Keratinocyte (primary cell): ENCODE results near the gene NOTCH1. TPM values are rescaled to one million over a fixed set of nuclear protein-coding genes. Genes with fewer than 3 reads are reported as not detected.

Experiments used
- DNase-seq: peaks from one replicate; pipeline ENCODE4 v3.0.0-alpha.2; 2011; ENCODE audit warnings: low read depth, missing footprints, low spot score
- FAIRE-seq: peaks from 2 replicates; lab custom pipeline; 2011; peaks lifted over from hg19 to GRCh38; lab: Jason Lieb, UNC
- H2AFZ ChIP-seq: 2 replicates; pipeline ENCODE4 v1.6.0; 2012; ENCODE audit warnings: low read length, control low read depth, inconsistent platforms; ENCODE audit not compliant: control insufficient read depth
- H3K27ac ChIP-seq: 2 replicates; pipeline ENCODE4 v1.5.1; 2011; ENCODE audit warnings: low read length; ENCODE audit not compliant: control insufficient read depth, insufficient read depth
- H3K27me3 ChIP-seq: 3 replicates; pipeline ENCODE4 v1.6.0; 2011; ENCODE audit warnings: low read length; ENCODE audit not compliant: control insufficient read depth, insufficient read depth; ENCODE audit errors: extremely low read depth
- H3K36me3 ChIP-seq, 2 experiments: 2 replicates in 1 of 2; 3 replicates in 1 of 2; pipeline ENCODE4 v1.5.1; 2011; ENCODE audit warnings: low read length in 2 of 2, mild to moderate bottlenecking in 1 of 2; ENCODE audit not compliant: control insufficient read depth in 2 of 2, insufficient read depth in 2 of 2; ENCODE audit errors: extremely low read depth in 1 of 2
- H3K4me1 ChIP-seq: 3 replicates; pipeline ENCODE4 v1.5.1; 2011; ENCODE audit warnings: low read length; ENCODE audit not compliant: control insufficient read depth, insufficient read depth; ENCODE audit errors: extremely low read depth
- H3K4me2 ChIP-seq: 3 replicates; pipeline ENCODE4 v1.6.0; 2011; ENCODE audit warnings: low read depth, low read length; ENCODE audit not compliant: control insufficient read depth, insufficient read depth; ENCODE audit errors: extremely low read depth
- H3K4me3 ChIP-seq, 3 experiments: fragments of 200-600 bp in 1 of 3; sonication (generic) in 1 of 3; 2 replicates in 2 of 3; 3 replicates in 1 of 3; pipeline ENCODE4 v1.5.1; 2011 to 2016; ENCODE audit warnings: low read length in 3 of 3, mild to moderate bottlenecking in 3 of 3, control low read depth in 2 of 3, inconsistent platforms in 1 of 3, low read depth in 1 of 3, mixed read lengths in 1 of 3, mixed run types in 1 of 3, moderate library complexity in 1 of 3; ENCODE audit not compliant: control insufficient read depth in 2 of 3, insufficient read depth in 2 of 3; ENCODE audit errors: extremely low read depth in 1 of 3
- H3K79me2 ChIP-seq: 2 replicates; pipeline ENCODE4 v1.6.0; 2012; ENCODE audit warnings: low read length; ENCODE audit not compliant: control insufficient read depth, insufficient read depth
- H3K9ac ChIP-seq: 3 replicates; pipeline ENCODE4 v1.6.0; 2011; ENCODE audit warnings: low read length; ENCODE audit not compliant: control insufficient read depth, insufficient read depth; ENCODE audit errors: extremely low read depth
- H3K9me1 ChIP-seq: 3 replicates; pipeline ENCODE4 v1.6.0; 2011; ENCODE audit warnings: low read length; ENCODE audit not compliant: control insufficient read depth, insufficient read depth; ENCODE audit errors: extremely low read depth
- H3K9me3 ChIP-seq: 2 replicates; pipeline ENCODE4 v1.5.1; 2012; ENCODE audit warnings: low read depth, low read length; ENCODE audit not compliant: control insufficient read depth
- H4K20me1 ChIP-seq: 3 replicates; pipeline ENCODE4 v1.6.0; 2011; ENCODE audit warnings: low read length; ENCODE audit not compliant: control insufficient read depth, insufficient read depth; ENCODE audit errors: extremely low read depth
- EZH2 ChIP-seq: IDR thresholded peaks from one replicate; pipeline ENCODE4 v1.6.1; 2012; ENCODE audit warnings: inconsistent platforms, mild to moderate bottlenecking, low read length, moderate library complexity
- dilution Hi-C: fragments of 300-500 bp; cut with MboI; formaldehyde crosslinking; loops from one replicate; pipeline ENCODE4 v1.7.0; 2020; ENCODE audit warnings: low sequenced_read_pairs; ENCODE audit not compliant: extremely low pct_ligation_motif_present
- polyA plus RNA-seq, 5 experiments: library from polyadenylated mRNA; depleted of rRNA in 3 of 5; stranded (reverse) in 3 of 5; stranded (forward) in 1 of 5; unstranded in 1 of 5; fragments of >200 nt; gene quantifications; 1 replicate in 1 of 5; 2 replicates in 3 of 5; 3 replicates in 1 of 5; pipeline versions ENCODE4 v1.2.1 to v1.2.3, GENCODE V29; 2011 to 2012; ENCODE audit warnings: missing spikeins in 2 of 5, low read depth in 1 of 5, low replicate concordance in 1 of 5
- TF ChIP-seq, protein P1 (sequence below), 3 experiments: IDR thresholded peaks in 1 of 3; conservative IDR thresholded peaks in 1 of 3; optimal IDR thresholded peaks in 1 of 3; 2 replicates in 2 of 3; 3 replicates in 1 of 3; pipeline versions ENCODE3 to v1.5.1; 2011; ENCODE audit warnings: low read length in 3 of 3, mild to moderate bottlenecking in 3 of 3, moderate library complexity in 2 of 3, control low read depth in 1 of 3, inconsistent platforms in 1 of 3; ENCODE audit not compliant: insufficient read depth in 2 of 3; ENCODE audit errors: extremely low read depth in 1 of 3

Gene NOTCH1
- polyA plus RNA-seq, 1 donor (not counting 4 experiments of a cell fraction or from before 2014, with no cell fraction given): 6.1 TPM

DNA sequence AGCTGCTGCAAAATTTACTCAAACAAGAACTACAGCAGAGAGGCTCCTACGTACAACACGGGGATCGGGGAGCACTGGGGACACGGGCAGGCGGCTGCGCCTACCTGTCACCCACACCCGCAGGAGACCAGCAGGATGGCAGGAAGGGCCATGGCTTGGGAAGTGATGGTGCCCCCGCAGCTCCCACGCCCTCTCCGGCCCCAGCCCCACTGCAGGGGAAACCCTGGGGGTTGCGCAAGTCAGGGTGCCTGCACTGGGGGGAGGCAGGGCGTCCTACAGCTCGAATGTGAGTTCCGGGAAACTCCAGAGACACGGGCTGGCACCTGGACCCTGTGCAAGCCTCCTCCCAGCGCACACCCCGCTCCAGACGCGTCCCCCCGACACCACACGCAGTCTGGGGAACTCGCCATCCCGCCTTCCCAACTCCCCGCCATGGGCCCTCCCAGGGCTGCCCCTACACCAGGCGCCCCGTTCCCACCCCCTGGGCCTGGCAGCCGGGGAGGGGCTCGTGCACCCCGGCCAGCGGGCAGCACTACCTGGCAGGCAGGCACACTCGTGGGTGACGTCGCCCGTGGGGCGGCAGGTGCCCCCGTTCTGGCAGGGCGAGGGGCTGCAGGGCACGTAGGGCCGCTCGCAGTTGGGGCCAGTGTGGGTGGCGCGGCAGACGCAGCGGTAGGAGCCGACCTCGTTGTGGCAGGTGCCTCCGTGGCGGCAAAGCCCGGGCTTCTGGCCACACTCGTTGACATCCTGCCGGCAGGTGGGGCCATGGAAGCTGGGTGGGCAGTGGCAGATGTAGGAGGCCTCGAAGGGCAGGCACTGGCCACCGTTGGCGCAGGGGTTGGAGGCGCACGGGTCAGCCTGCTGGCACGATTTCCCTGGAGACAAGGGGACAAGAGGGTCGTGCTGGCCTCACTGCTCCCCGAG, 23.3 kb downstream of the NOTCH1 start:
- TF ChIP-seq, protein P1, sequence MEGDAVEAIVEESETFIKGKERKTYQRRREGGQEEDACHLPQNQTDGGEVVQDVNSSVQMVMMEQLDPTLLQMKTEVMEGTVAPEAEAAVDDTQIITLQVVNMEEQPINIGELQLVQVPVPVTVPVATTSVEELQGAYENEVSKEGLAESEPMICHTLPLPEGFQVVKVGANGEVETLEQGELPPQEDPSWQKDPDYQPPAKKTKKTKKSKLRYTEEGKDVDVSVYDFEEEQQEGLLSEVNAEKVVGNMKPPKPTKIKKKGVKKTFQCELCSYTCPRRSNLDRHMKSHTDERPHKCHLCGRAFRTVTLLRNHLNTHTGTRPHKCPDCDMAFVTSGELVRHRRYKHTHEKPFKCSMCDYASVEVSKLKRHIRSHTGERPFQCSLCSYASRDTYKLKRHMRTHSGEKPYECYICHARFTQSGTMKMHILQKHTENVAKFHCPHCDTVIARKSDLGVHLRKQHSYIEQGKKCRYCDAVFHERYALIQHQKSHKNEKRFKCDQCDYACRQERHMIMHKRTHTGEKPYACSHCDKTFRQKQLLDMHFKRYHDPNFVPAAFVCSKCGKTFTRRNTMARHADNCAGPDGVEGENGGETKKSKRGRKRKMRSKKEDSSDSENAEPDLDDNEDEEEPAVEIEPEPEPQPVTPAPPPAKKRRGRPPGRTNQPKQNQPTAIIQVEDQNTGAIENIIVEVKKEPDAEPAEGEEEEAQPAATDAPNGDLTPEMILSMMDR (optimal IDR thresholded peaks at IDR 0.05 in 1 of 3, IDR thresholded peaks at IDR 0.05 in 1 of 3, conservative IDR thresholded peaks at IDR 0.05 in 1 of 3; ENCODE audit: extremely low read depth in 1 of 3, insufficient read depth in 2 of 3, low read length in 3 of 3): no peak
- no peak for TF ChIP-seq EZH2
- Histone ChIP-seq H3K36me3 (peaks cover 44 to 48% of the 10 kb centered on the region in 2 experiments), H2AFZ (no peak overlapping the region), H4K20me1 (peaks cover 15% of the 10 kb centered on the region), H3K9me1 (no peaks in the 10 kb centered on the region), H3K9me3 (no peaks in the 10 kb centered on the region), H3K4me1 (no peaks in the 10 kb centered on the region), H3K79me2 (peaks cover 81% of the 10 kb centered on the region), H3K4me2 (no peak overlapping the region), H3K27ac (no peak overlapping the region), H3K27me3 (no peaks in the 10 kb centered on the region), H3K4me3 (no peak overlapping the region), H3K9ac (no peak overlapping the region)
- dilution Hi-C loops: no loop called here
- FAIRE-seq: no peak
- no peak for DNase-seq

DNA sequence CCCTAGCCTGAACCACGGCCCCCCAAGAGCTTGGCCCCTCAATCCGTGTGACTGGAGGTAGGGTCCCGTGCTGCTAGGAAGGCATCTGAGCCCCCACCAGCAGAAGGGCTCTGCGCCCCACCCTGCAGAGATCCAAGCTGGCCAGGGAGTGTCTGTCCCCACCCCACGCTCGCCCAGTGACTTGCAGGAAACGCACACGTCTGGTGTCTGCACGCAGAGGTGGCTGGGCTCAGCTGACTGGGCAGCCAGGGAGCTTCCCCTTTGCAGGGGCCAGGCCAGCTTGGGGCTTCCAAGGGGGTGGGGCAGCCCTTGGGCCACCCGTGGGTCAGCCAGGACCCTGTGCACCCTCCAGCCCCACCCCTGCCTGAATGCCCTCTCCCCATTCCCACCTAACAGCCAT, 24.3 kb downstream of the NOTCH1 start:
- no peaks in the 10 kb centered on the region for H3K27me3 ChIP-seq
- H3K9me1 ChIP-seq: no peaks in the 10 kb centered on the region
- no peak overlapping the region for H3K27ac ChIP-seq
- peaks cover 71% of the 10 kb centered on the region for H3K79me2 ChIP-seq
- no peak overlapping the region for H3K4me3 ChIP-seq
- no peaks in the 10 kb centered on the region for H3K4me1 ChIP-seq
- dilution Hi-C loops: no loop called here
- H3K4me2 ChIP-seq: no peak overlapping the region
- H3K9me3 ChIP-seq: no peaks in the 10 kb centered on the region
- no peak for DNase-seq
- H3K9ac ChIP-seq: no peak overlapping the region
- peaks cover 48 to 50% of the 10 kb centered on the region in 2 experiments for H3K36me3 ChIP-seq
- H2AFZ ChIP-seq: no peak overlapping the region
- TF ChIP-seq, protein P1 (optimal IDR thresholded peaks at IDR 0.05 in 1 of 3, IDR thresholded peaks at IDR 0.05 in 1 of 3, conservative IDR thresholded peaks at IDR 0.05 in 1 of 3; ENCODE audit: extremely low read depth in 1 of 3, insufficient read depth in 2 of 3, low read length in 3 of 3): no peak
- TF ChIP-seq EZH2: no peak
- no peak for FAIRE-seq
- peaks cover 14% of the 10 kb centered on the region for H4K20me1 ChIP-seq
